Middle frontal gyrus (tissue), 1 donor: ENCODE results near the gene PAX2.

Source experiments
- DNase-seq: peaks from one replicate; pipeline ENCODE4 v3.0.0-alpha.2; 2015; ENCODE audit warnings: low spot score; ENCODE audit errors: extremely low spot score

PAX2 gene

GRCh38 chr10:100814751-100815474 is 69.5 kb downstream of the PAX2 start:
- no peak for DNase-seq

- DNase-seq, result no peak
These were observed 71.3 kb downstream of the PAX2 start for GRCh38 chr10:100816671-100817070.

GRCh38 chr10:100817268-100817839 is 72.0 kb downstream of the PAX2 start:
- no peak for DNase-seq

- no peak for DNase-seq
These were observed 74.0 kb downstream of the PAX2 start for GRCh38 chr10:100819424-100819823.

GRCh38 chr10:100823194-100823593 is 77.8 kb downstream of the PAX2 start:
- no peak for DNase-seq

GRCh38 chr10:100824886-100825285 is 79.5 kb downstream of the PAX2 start:
- DNase-seq, result no peak

GRCh38 chr10:100825325-100825875 is 80.0 kb downstream of the PAX2 start:
- DNase-seq, result no peak

GRCh38 chr10:100826031-100826651 is 80.8 kb downstream of the PAX2 start:
- DNase-seq, result no peak

- no peak for DNase-seq
These were observed 81.2 kb downstream of the PAX2 start for GRCh38 chr10:100826661-100826982.

- no peak for DNase-seq
These were observed 81.8 kb downstream of the PAX2 start for GRCh38 chr10:100826983-100827818.

- DNase-seq, result no peak
These were observed 82.7 kb downstream of the PAX2 start for GRCh38 chr10:100827819-100828737.

GRCh38 chr10:100828738-100829096 is 83.3 kb downstream of the PAX2 start:
- no peak for DNase-seq

GRCh38 chr10:100829097-100829870 is 83.9 kb downstream of the PAX2 start:
- DNase-seq, result no peak

GRCh38 chr10:100829933-100830727 is 84.7 kb downstream of the PAX2 start:
- DNase-seq, result no peak

GRCh38 chr10:100830728-100831111 is 85.3 kb downstream of the PAX2 start:
- no peak for DNase-seq

- no peak for DNase-seq
These were observed 86.4 kb downstream of the PAX2 start for GRCh38 chr10:100831742-100832141.

GRCh38 chr10:100835810-100836209 is 90.4 kb downstream of the PAX2 start:
- no peak for DNase-seq

- no peak for DNase-seq
These were observed 91.5 kb downstream of the PAX2 start for GRCh38 chr10:100836891-100837290.

GRCh38 chr10:100837300-100837699 is 91.9 kb downstream of the PAX2 start:
- no peak for DNase-seq
